KG1 (cell line): ENCODE measurements around the gene AK5.
"Not testable (repeated sequence)": the region's sequence is repeated elsewhere in the genome, so short reads cannot be mapped to it uniquely, and the experiment has no call there.

ENCODE experiments used
- DNase-seq: peaks from one replicate; lab custom pipeline; 2025; lab: John Stamatoyannopoulos, UW

The AK5 gene

GRCh38 chr1:77399250-77400086 is 117.6 kb downstream of the AK5 start:
- DNase-seq, result no peak

GRCh38 chr1:77400781-77401180 is 119.0 kb downstream of the AK5 start:
- no peak for DNase-seq

- no peak for DNase-seq
These were observed 119.6 kb downstream of the AK5 start for GRCh38 chr1:77401384-77401783.

- DNase-seq, result no peak
These were observed 123.4 kb downstream of the AK5 start for GRCh38 chr1:77405186-77405585.

- DNase-seq, result no peak
These were observed 124.8 kb downstream of the AK5 start for GRCh38 chr1:77406661-77407060.

GRCh38 chr1:77407738-77408375 is 126.0 kb downstream of the AK5 start:
- no peak for DNase-seq

- DNase-seq, result not testable (repeated sequence)
These were observed 127.1 kb downstream of the AK5 start for GRCh38 chr1:77408933-77409332.

- no peak for DNase-seq
These were observed 130.4 kb downstream of the AK5 start for GRCh38 chr1:77412069-77412819.

- DNase-seq, result no peak
These were observed 131.2 kb downstream of the AK5 start for GRCh38 chr1:77412820-77413530.

- DNase-seq, result no peak
These were observed 131.9 kb downstream of the AK5 start for GRCh38 chr1:77413541-77414335.

GRCh38 chr1:77415579-77415978 is 133.8 kb downstream of the AK5 start:
- DNase-seq, result peak; percentile 30

GRCh38 chr1:77416692-77417450 is 135.1 kb downstream of the AK5 start:
- DNase-seq, result no peak

- DNase-seq, result not testable (repeated sequence)
These were observed 136.2 kb downstream of the AK5 start for GRCh38 chr1:77418055-77418454.

GRCh38 chr1:77421504-77422233 is 139.8 kb downstream of the AK5 start:
- DNase-seq, result no peak

- no peak for DNase-seq
These were observed 142.4 kb downstream of the AK5 start for GRCh38 chr1:77424236-77424635.

- DNase-seq, result no peak
These were observed 146.2 kb downstream of the AK5 start for GRCh38 chr1:77428068-77428467.

- no peak for DNase-seq
These were observed 149.3 kb downstream of the AK5 start for GRCh38 chr1:77430966-77431690.

- DNase-seq, result no peak
These were observed 152.1 kb downstream of the AK5 start for GRCh38 chr1:77433934-77434333.

- peak; percentile 22 for DNase-seq
These were observed 153.1 kb downstream of the AK5 start for GRCh38 chr1:77434967-77435366.
